HepG2 (cell line): Measurements from ENCODE around the gene DPEP3. TPM values are rescaled to one million over a fixed set of nuclear protein-coding genes. Genes with fewer than 3 reads are reported as not detected.
A peak's percentile ranks its signal among the peaks of the same experiment; 100 is the strongest.

Experiments used
- GABPA ChIP-seq, 2 experiments: IDR thresholded peaks; 2 replicates each; pipeline ENCODE4 v1.6.1; 2011 to 2016; ENCODE audit warnings: low read depth in 2 of 2, low read length in 1 of 2, missing biosample characterization in 1 of 2, missing genetic modification characterization in 1 of 2
- HNF1A ChIP-seq, 2 experiments: sonication (generic) in 1 of 2; formaldehyde crosslinking in 1 of 2; IDR thresholded peaks; 2 replicates each; pipeline versions ENCODE4 v1.4.0 to v1.6.1; 2016 to 2020; ENCODE audit warnings: borderline replicate concordance in 1 of 2, low read depth in 1 of 2, mild to moderate bottlenecking in 1 of 2, missing genetic modification reagents in 1 of 2
- JARID2 ChIP-seq: sonication (generic); formaldehyde crosslinking; IDR thresholded peaks from 2 replicates; pipeline ENCODE4 v1.8.1; 2023; ENCODE audit warnings: missing genetic modification reagents, inconsistent platforms; ENCODE audit not compliant: insufficient replicate concordance
- KDM4B ChIP-seq: sonication (generic); formaldehyde crosslinking; IDR thresholded peaks from 2 replicates; pipeline ENCODE4 v1.4.0; 2020; ENCODE audit warnings: missing genetic modification reagents
- POLR2G ChIP-seq: fragments of 200-400 bp; formaldehyde crosslinking; IDR thresholded peaks from 2 replicates; pipeline ENCODE4 v1.6.1; 2018; ENCODE audit warnings: mild to moderate bottlenecking, low read depth, low read length, moderate library complexity
- RBAK ChIP-seq: sonication (generic); formaldehyde crosslinking; IDR thresholded peaks from 2 replicates; pipeline ENCODE4 v1.5.1; 2020; ENCODE audit warnings: mild to moderate bottlenecking, missing genetic modification reagents
- THAP11 ChIP-seq: IDR thresholded peaks from 2 replicates; pipeline ENCODE4 v1.6.1; 2016; ENCODE audit warnings: missing biosample characterization, missing genetic modification reagents
- ZNF224 ChIP-seq: sonication (generic); formaldehyde crosslinking; IDR thresholded peaks from 2 replicates; pipeline ENCODE4 v1.5.0; 2020; ENCODE audit warnings: mild to moderate bottlenecking, missing genetic modification reagents
- ZNF280B ChIP-seq: sonication (generic); formaldehyde crosslinking; IDR thresholded peaks from 2 replicates; pipeline ENCODE4 v1.5.0; 2020; ENCODE audit warnings: missing genetic modification reagents, mild to moderate bottlenecking, borderline replicate concordance
- ZNF589 ChIP-seq: sonication (generic); formaldehyde crosslinking; conservative IDR thresholded peaks from 2 replicates; pipeline ENCODE4 v1.8.0; 2022; ENCODE audit warnings: mild to moderate bottlenecking, moderate library complexity, missing genetic modification reagents
- ZNF772 ChIP-seq: sonication (generic); formaldehyde crosslinking; IDR thresholded peaks from 2 replicates; pipeline ENCODE4 v1.5.0; 2020; ENCODE audit warnings: mild to moderate bottlenecking, missing genetic modification reagents
- ZSCAN12 ChIP-seq: sonication (generic); formaldehyde crosslinking; IDR thresholded peaks from 2 replicates; pipeline ENCODE4 v1.9.0; 2021; ENCODE audit warnings: mild to moderate bottlenecking, missing genetic modification reagents
- polyA plus RNA-seq, 8 experiments: library from polyadenylated mRNA; depleted of rRNA in 3 of 8; stranded (reverse) in 7 of 8; unstranded in 1 of 8; fragments of >200 nt; fragmentation: Illumina TruSeq in 4 of 8; extraction: Trizol in 4 of 8; gene quantifications; 2 replicates each; pipeline versions ENCODE4 v1.2.1 to v1.2.3, GENCODE V29; 2011 to 2016; ENCODE audit warnings: low read depth in 4 of 8, missing spikeins in 1 of 8, mixed read lengths in 1 of 8; ENCODE audit not compliant: insufficient read depth in 1 of 8
- total RNA-seq, 5 experiments: library from RNA; depleted of rRNA; stranded (reverse); fragments of >200 nt; fragmentation: Illumina TruSeq; extraction: Trizol; gene quantifications; 2 replicates each; pipeline ENCODE4 v1.2.3, GENCODE V29; 2016; ENCODE audit warnings: low read depth in 1 of 5
- TF ChIP-seq, protein P1 (sequence below): sonication (generic); formaldehyde crosslinking; IDR thresholded peaks from 2 replicates; pipeline ENCODE4 v1.5.0; 2020; ENCODE audit warnings: mild to moderate bottlenecking, missing genetic modification reagents, moderate library complexity
- TF ChIP-seq, protein P2 (sequence below), 2 experiments: sonication (generic) in 1 of 2; formaldehyde crosslinking in 1 of 2; IDR thresholded peaks; 2 replicates each; pipeline versions ENCODE4 v1.5.1 to v1.6.1; 2011 to 2020; ENCODE audit warnings: borderline replicate concordance in 1 of 2, low read depth in 1 of 2, low read length in 1 of 2, mild to moderate bottlenecking in 1 of 2, missing genetic modification reagents in 1 of 2, moderate library complexity in 1 of 2
- TF ChIP-seq, protein P3 (sequence below): sonication (generic); formaldehyde crosslinking; IDR thresholded peaks from 2 replicates; pipeline ENCODE4 v1.8.1; 2023; ENCODE audit warnings: mild to moderate bottlenecking, inconsistent platforms, moderate library complexity, missing genetic modification reagents, borderline replicate concordance

DPEP3 gene
- total and polyA plus RNA-seq, 2 of the 13 experiments (the other 11 are each of a cell fraction or from before 2014, with no cell fraction given): not detected

DNA sequence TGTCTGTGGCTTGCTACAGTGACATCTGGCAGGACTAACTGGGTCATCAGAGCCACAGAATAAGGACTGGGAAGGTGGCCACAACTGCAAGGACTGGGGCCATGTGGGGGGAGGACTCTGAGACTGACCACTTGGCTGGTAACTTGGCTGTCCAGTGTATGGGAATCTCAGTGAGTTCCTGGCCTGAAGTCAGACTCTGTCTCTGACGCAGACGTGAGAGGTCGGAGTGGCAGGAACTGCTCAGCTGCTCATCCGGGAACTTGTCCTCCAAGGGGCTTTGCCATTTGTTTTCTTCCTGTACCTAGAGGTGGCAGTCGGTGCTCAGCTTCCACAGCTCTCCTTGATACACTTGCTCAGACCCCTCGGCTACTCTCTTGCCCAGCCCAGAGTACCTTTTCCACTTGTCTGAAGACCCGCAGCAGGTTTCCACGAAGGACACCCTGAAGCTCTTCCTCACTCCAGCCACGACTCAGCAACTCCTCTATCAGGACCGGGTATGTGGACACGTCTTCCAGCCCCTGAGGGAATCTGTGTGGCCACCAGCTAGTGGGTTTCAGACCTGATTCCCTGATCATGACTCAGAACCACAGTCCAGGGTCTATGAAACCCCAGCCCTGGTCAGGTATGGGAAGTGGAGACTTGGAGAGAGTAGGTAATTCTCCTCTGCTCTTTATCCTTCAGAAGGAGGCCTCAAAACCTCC is 7.3 kb upstream of the DPEP3 start (continued):
- TF ChIP-seq HNF1A (IDR thresholded peaks at IDR 0.05; ENCODE audit: low read depth) (no peak), HNF1A (CRISPR knock-in tag; IDR thresholded peaks at IDR 0.05; ENCODE audit: borderline replicate concordance) (no peak), ZNF772 (CRISPR knock-in tag) (peak; percentile 59; the same call in 1 of the 2 replicates), KDM4B (no peak), ZNF224 (CRISPR knock-in tag) (0 out of 2 replicates have a peak, but pooled peaks have one; percentile 62), ZSCAN12 (CRISPR knock-in tag) (no peak), JARID2 (CRISPR knock-in tag) (peak; percentile 37), THAP11 (0 out of 2 replicates have a peak, but pooled peaks have one; percentile 22), GABPA (IDR thresholded peaks at IDR 0.05; ENCODE audit: low read depth, low read length) (no peak), GABPA (CRISPR knock-in tag; IDR thresholded peaks at IDR 0.05; ENCODE audit: low read depth) (peak; percentile 40; the same call in 1 of the 2 replicates), ZNF589 (CRISPR knock-in tag) (no peak), POLR2G (peak; percentile 30; the same call in 1 of the 2 replicates), ZNF280B (peak; percentile 31; the same call in 1 of the 2 replicates), RBAK (CRISPR knock-in tag) (no peak)
- TF ChIP-seq, protein P1, sequence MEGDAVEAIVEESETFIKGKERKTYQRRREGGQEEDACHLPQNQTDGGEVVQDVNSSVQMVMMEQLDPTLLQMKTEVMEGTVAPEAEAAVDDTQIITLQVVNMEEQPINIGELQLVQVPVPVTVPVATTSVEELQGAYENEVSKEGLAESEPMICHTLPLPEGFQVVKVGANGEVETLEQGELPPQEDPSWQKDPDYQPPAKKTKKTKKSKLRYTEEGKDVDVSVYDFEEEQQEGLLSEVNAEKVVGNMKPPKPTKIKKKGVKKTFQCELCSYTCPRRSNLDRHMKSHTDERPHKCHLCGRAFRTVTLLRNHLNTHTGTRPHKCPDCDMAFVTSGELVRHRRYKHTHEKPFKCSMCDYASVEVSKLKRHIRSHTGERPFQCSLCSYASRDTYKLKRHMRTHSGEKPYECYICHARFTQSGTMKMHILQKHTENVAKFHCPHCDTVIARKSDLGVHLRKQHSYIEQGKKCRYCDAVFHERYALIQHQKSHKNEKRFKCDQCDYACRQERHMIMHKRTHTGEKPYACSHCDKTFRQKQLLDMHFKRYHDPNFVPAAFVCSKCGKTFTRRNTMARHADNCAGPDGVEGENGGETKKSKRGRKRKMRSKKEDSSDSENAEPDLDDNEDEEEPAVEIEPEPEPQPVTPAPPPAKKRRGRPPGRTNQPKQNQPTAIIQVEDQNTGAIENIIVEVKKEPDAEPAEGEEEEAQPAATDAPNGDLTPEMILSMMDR: peak; percentile 41
- TF ChIP-seq, protein P2, sequence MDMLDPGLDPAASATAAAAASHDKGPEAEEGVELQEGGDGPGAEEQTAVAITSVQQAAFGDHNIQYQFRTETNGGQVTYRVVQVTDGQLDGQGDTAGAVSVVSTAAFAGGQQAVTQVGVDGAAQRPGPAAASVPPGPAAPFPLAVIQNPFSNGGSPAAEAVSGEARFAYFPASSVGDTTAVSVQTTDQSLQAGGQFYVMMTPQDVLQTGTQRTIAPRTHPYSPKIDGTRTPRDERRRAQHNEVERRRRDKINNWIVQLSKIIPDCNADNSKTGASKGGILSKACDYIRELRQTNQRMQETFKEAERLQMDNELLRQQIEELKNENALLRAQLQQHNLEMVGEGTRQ (IDR thresholded peaks at IDR 0.05; ENCODE audit: low read depth, low read length): no peak
- TF ChIP-seq, protein P2 (CRISPR knock-in tag; IDR thresholded peaks at IDR 0.05; ENCODE audit: borderline replicate concordance): no peak
- TF ChIP-seq, protein P3, sequence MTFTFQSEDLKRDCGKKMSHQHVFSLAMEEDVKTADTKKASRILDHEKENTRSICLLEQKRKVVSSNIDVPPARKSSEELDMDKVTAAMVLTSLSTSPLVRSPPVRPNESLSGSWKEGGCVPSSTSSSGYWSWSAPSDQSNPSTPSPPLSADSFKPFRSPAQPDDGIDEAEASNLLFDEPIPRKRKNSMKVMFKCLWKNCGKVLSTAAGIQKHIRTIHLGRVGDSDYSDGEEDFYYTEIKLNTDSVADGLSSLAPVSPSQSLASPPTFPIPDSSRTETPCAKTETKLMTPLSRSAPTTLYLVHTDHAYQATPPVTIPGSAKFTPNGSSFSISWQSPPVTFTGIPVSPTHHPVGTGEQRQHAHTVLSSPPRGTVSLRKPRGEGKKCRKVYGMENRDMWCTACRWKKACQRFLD: 0 out of 2 replicates have a peak, but pooled peaks have one; percentile 15
